GM21360 (cell line): ENCODE measurements around the gene KIF17.
"Not testable (repeated sequence)": the region's sequence is repeated elsewhere in the genome, so short reads cannot be mapped to it uniquely, and the experiment has no call there.

ENCODE experiments used
- ATAC-seq: cut with Tn5 transposase; IDR thresholded peaks from one replicate; pipeline ENCODE4 v1.9.1; 2021; ENCODE audit warnings: mild to moderate bottlenecking, moderate library complexity; ENCODE audit not compliant: unreplicated experiment

The KIF17 gene

GRCh38 chr1:20695515-20695914, 22.3 kb downstream of the KIF17 start:
- no peak for ATAC-seq

GRCh38 chr1:20693623-20694022, 24.2 kb downstream of the KIF17 start:
- ATAC-seq, result no peak

DNA sequence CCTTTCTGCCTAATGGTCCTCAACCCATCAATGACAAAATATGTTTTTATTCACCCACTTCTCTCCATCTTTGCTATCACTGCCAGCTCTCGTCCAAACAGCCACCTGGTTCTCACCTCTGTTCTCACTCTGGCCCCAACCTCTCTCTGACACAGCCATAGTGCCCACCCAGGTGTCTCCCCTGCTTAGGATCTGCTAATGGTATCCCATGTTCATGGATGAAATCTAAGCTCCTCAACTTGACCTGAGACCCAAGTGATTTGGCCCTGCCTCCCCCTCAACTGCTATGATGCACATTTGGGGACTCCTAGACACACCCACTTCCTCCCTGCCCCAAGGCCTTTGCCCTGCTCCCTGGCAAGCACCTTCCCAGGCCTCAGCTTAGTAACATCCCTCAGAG, 25.9 kb downstream of the KIF17 start:
- ATAC-seq, result no peak

- ATAC-seq, result no peak
Observed at GRCh38 chr1:20689645-20690056, 28.2 kb downstream of the KIF17 start.

GRCh38 chr1:20686883-20687725, 30.7 kb downstream of the KIF17 start:
- ATAC-seq, result no peak

GRCh38 chr1:20685741-20686140, 32.1 kb downstream of the KIF17 start:
- ATAC-seq, result no peak

GRCh38 chr1:20685099-20685662, 32.6 kb downstream of the KIF17 start:
- ATAC-seq, result no peak

DNA sequence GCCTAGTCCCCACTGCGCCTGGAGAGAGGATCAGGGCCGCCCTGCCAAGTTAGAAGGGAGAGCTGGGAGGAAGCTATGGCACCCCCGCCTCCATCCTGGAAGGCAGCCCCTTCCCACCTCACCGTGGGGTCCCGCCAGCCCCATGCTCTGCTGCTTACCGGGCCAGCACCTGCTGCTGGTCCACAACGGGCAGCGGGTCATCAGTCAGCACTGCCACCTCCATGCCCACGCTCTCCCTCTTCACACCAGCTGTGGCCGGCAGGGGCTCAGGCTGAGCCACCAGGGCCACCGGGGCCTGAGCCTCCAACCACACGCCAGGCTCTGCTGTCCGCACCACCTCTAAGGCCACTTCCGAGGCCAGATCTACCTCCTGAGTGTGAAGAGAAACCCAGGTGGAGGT, 33.2 kb downstream of the KIF17 start:
- no peak for ATAC-seq

- ATAC-seq, result no peak
Observed at GRCh38 chr1:20684050-20684620, 33.7 kb downstream of the KIF17 start.

DNA sequence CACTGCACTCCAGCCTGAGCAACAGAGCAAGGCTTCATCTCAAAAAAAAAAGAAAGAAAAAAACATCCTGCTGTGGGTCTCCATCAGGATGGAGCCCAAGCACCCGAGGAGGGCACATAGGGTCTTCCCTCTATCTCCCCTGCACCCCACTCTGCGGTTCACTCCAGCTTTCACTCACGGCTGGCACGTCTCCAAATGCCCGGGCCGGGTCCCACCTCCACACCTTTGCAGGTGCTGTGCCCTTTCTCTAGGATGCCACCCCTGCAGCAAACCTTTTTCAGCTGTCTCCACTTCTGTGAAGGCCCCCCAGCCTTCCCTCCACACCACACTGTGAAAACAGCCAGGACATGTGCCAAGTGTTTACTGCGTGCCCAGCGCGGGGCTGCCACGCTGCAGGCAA, 34.2 kb downstream of the KIF17 start:
- no peak for ATAC-seq

- no peak for ATAC-seq
Observed at GRCh38 chr1:20682571-20683236, 35.1 kb downstream of the KIF17 start.

DNA sequence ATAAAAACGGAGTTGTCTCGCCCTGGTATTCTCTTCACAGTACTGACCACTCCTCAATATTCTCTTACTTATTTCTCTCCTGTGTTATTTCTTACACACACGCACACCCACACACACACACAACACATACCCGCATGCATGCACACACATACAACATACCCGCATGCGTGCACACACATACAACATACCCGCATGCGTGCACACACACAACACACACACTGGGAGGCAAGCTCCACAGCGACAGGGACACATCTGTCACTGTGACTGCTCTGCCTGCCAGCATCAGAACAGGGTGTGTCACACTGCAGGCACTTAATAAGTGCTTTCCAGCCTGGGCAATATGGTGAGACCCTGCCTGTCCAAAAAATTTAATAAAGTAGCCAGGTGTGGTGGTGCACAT, 35.8 kb downstream of the KIF17 start:
- ATAC-seq, result no peak

DNA sequence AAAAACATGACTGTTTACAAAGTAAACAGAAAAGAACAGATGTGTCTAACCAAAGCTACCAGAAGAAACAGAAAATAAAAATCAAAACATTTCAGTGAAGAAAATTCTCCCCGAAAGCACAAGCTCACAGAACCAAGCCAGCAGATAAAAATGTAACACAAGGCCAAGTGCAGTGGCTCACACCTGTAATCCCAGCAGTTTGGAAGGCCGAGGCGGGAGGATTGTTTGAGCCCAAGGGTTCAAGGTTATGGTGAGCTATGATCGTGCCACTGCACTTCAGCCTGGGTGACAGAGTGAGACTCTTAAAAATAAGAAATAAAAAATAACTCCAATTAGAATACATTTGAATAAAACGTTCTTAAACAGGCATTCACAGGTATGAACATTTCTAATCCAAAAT, 37.5 kb downstream of the KIF17 start:
- ATAC-seq, result no peak

DNA sequence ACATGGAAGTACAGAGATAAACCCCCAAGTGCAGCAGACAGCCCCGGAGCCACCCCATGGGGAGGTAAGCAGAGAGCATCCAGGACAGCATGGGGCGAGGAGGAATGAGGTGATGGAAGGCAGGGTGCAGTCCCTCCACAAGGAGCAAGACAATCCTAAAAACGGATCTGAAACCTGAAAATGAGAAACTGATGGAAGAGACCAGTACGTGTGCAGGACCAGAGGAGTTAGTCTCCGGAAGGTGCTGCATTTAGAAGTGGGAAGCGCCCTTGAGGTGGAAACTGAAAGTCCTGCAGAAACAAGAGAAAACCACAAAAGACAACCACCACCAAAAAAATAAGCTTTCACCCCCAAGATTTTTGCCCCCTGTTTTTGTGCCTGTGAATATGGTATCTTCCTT, 39.2 kb downstream of the KIF17 start:
- no peak for ATAC-seq

DNA sequence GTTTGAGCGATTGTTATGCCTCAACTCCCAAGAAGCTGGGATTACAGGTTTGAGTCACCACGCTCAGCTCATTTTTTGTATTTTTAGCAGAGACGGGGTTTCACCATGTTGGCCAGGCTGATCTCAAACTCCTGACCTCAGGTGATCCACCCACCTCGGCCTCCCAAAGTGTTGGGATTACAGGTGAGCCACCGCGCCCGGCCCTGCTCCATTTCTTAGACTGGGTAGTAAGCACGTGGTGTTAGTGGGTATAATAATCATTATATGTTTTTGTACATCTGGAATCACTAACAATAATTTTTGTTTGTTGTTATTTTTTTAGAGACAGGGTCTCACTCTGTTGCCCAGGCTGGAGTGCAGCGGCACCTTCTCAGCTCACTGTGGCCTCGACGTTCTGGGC, 44.2 kb downstream of the KIF17 start:
- not testable (repeated sequence) for ATAC-seq

DNA sequence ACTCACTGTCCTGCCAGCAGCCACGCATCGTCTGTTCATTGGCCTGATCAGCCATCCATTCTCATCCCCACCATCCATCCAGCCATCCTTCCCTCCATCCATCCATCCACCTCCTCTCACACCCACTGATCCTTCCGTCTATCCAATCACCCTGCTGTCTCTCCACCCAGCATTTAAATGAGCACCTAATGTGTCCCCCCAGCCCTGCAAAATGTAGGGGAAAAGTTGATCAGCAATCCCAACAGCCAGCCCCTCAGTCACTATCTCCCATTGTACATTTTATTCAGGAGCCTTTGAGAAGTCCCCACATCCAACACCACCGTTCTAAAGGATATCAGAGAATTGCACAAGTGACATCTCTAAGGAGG, 45.6 kb downstream of the KIF17 start:
- ATAC-seq, result no peak

DNA sequence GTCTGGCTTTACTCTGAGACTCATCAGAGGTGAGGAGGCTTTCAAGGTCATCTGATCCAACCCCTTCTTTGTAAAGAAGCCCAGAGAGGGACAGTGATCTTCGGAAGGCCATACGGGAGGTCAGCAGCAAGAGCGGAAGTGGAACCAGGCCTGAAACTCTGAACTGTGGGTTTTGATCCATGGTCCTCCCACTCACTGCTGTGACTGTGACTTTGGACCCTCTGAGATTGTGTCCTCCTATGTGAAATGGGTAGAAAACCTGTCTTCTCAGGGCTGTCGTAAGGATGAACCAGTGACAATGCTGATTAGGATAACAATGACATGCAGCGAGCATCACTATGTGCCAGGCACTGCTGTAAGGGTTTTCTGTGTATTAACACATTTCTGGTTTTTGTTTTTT, 46.9 kb downstream of the KIF17 start:
- ATAC-seq, result no peak

- no peak for ATAC-seq
Observed at GRCh38 chr1:20668581-20668980, 49.2 kb downstream of the KIF17 start.

- ATAC-seq, result no peak
Observed at GRCh38 chr1:20666804-20667203, 51.0 kb downstream of the KIF17 start.

- ATAC-seq, result no peak
Observed at GRCh38 chr1:20666146-20666545, 51.7 kb downstream of the KIF17 start.

- no peak for ATAC-seq
Observed at GRCh38 chr1:20665726-20666125, 52.1 kb downstream of the KIF17 start.
